SK-N-SH (cell line): ENCODE results near the gene CACNA1H. TPM values are rescaled to one million over a fixed set of nuclear protein-coding genes. Genes with fewer than 3 reads are reported as not detected.

Source experiments
- CTCF ChIA-PET: fragments of 300-600, 350-600 bp; formaldehyde crosslinking; extraction: SDS; loops from one replicate; lab custom pipeline; 2021; lab: Yijun Ruan, JAX
- POLR2A ChIA-PET: fragments of 350-600 bp; sonication (Branson Sonifier 250); formaldehyde crosslinking; extraction: SDS; loops from one replicate; lab custom pipeline; 2020; ENCODE audit warnings: antibody characterized with exemption, inconsistent platforms; lab: Yijun Ruan, JAX
- DNase-seq: peaks from one replicate; pipeline ENCODE4 v3.0.0; 2012
- H2AFZ ChIP-seq: fragments of 200-600 bp; sonication (generic); 2 replicates; pipeline ENCODE4 v1.8.1; 2016; ENCODE audit warnings: antibody characterized with exemption, mild to moderate bottlenecking, low read depth
- H3F3A ChIP-seq: fragments of 200-600 bp; sonication (generic); replicated peaks from 2 replicates; pipeline ENCODE3; 2016; ENCODE audit warnings: antibody characterized with exemption, mild to moderate bottlenecking; ENCODE audit not compliant: insufficient read depth
- H3K27ac ChIP-seq, 2 experiments: fragments of 200-500 bp in 1 of 2; fragments of 200-600 bp in 1 of 2; sonication (Bioruptor generic) in 1 of 2; sonication (generic), shearing (Covaris generic) in 1 of 2; 2 replicates each; pipeline versions ENCODE4 v1.5.1 to v1.6.1; 2014 to 2016; ENCODE audit warnings: low read depth in 2 of 2, inconsistent platforms in 1 of 2, low read length in 1 of 2, mild to moderate bottlenecking in 1 of 2, mixed read lengths in 1 of 2
- H3K27me3 ChIP-seq: fragments of 200-600 bp; sonication (generic), shearing (Covaris generic); 2 replicates; pipeline ENCODE4 v1.6.1; 2016; ENCODE audit warnings: mixed run types; ENCODE audit not compliant: insufficient read depth
- H3K36me3 ChIP-seq, 2 experiments: fragments of 200-500 bp in 1 of 2; fragments of 200-600 bp in 1 of 2; sonication (Bioruptor generic) in 1 of 2; sonication (generic) in 1 of 2; replicated peaks in 1 of 2; 2 replicates each; pipeline versions ENCODE3 to v1.5.1; 2014 to 2016; ENCODE audit warnings: low read length in 1 of 2, mild to moderate bottlenecking in 1 of 2; ENCODE audit not compliant: insufficient read depth in 2 of 2, control insufficient read depth in 1 of 2
- H3K4me1 ChIP-seq, 2 experiments: fragments of 200-500 bp in 1 of 2; fragments of 200-600 bp in 1 of 2; sonication (Bioruptor generic) in 1 of 2; sonication (generic), shearing (Covaris generic) in 1 of 2; 2 replicates each; pipeline versions ENCODE4 v1.5.1 to v1.6.1; 2014 to 2016; ENCODE audit warnings: low read depth in 1 of 2, low read length in 1 of 2, mixed run types in 1 of 2; ENCODE audit not compliant: insufficient read depth in 2 of 2, control insufficient read depth in 1 of 2
- H3K4me2 ChIP-seq: fragments of 200-600 bp; sonication (generic), shearing (Covaris generic); 2 replicates; pipeline ENCODE4 v1.6.1; 2017; ENCODE audit warnings: mixed run types
- H3K4me3 ChIP-seq, 2 experiments: fragments of 200-500 bp in 1 of 2; fragments of 200-600 bp in 1 of 2; sonication (Bioruptor generic) in 1 of 2; sonication (generic), shearing (Covaris generic) in 1 of 2; 2 replicates each; pipeline versions ENCODE4 v1.5.1 to v1.8.1; 2014 to 2016; ENCODE audit warnings: low read depth in 2 of 2, inconsistent platforms in 1 of 2, low read length in 1 of 2, mild to moderate bottlenecking in 1 of 2, mixed read lengths in 1 of 2, moderate library complexity in 1 of 2
- H3K79me2 ChIP-seq: fragments of 200-600 bp; sonication (generic); 2 replicates; pipeline ENCODE4 v1.8.1; 2017; ENCODE audit warnings: mild to moderate bottlenecking; ENCODE audit not compliant: insufficient read depth
- H3K9ac ChIP-seq: fragments of 200-600 bp; sonication (generic); 2 replicates; pipeline ENCODE4 v1.6.1; 2017; ENCODE audit warnings: mixed run types
- H3K9me2 ChIP-seq: fragments of 200-600 bp; sonication (generic); 2 replicates; pipeline ENCODE4 v1.6.1; 2017; ENCODE audit warnings: mixed run types
- H3K9me3 ChIP-seq: fragments of 200-600 bp; sonication (generic); 2 replicates; pipeline ENCODE4 v1.6.1; 2017; ENCODE audit warnings: mixed run types, mild to moderate bottlenecking, moderate library complexity
- H4K20me1 ChIP-seq: fragments of 200-600 bp; sonication (generic); 2 replicates; pipeline ENCODE4 v1.6.1; 2017; ENCODE audit warnings: mild to moderate bottlenecking, mixed run types; ENCODE audit not compliant: insufficient read depth
- CTCF ChIP-seq: fragments of 200-600 bp; sonication (generic); IDR thresholded peaks from 2 replicates; pipeline ENCODE4 v1.6.1; 2017; ENCODE audit warnings: antibody characterized with exemption, mild to moderate bottlenecking, moderate library complexity
- ELF1 ChIP-seq: IDR thresholded peaks from 2 replicates; pipeline ENCODE4 v1.4.0; 2012
- EP300 ChIP-seq, 2 experiments: IDR thresholded peaks; 2 replicates each; pipeline versions ENCODE4 v1.4.0 to v1.6.1; 2012; ENCODE audit warnings: borderline replicate concordance in 1 of 2, low read depth in 1 of 2, low read length in 1 of 2
- FOSL2 ChIP-seq: IDR thresholded peaks from 2 replicates; pipeline ENCODE4 v1.4.0; 2012; ENCODE audit warnings: low read depth, mild to moderate bottlenecking, moderate library complexity, borderline replicate concordance
- FOXJ3 ChIP-seq: sonication (generic); formaldehyde crosslinking; IDR thresholded peaks from 2 replicates; pipeline ENCODE4 v1.5.1; 2020; ENCODE audit warnings: mild to moderate bottlenecking, missing genetic modification reagents
- MAX ChIP-seq: IDR thresholded peaks from 2 replicates; pipeline ENCODE4 v1.4.0; 2012; ENCODE audit warnings: low read depth
- MXI1 ChIP-seq: IDR thresholded peaks from 2 replicates; pipeline ENCODE4 v1.6.1; 2012; ENCODE audit warnings: mild to moderate bottlenecking, low read depth, low read length, improper control_type of control experiment
- NFIC ChIP-seq: IDR thresholded peaks from 2 replicates; pipeline ENCODE4 v1.4.0; 2012; ENCODE audit warnings: borderline replicate concordance
- POLR2AphosphoS5 ChIP-seq: IDR thresholded peaks from 2 replicates; pipeline ENCODE4 v1.6.1; 2012; ENCODE audit warnings: low read depth, low read length
- RAD21 ChIP-seq: IDR thresholded peaks from 2 replicates; pipeline ENCODE4 v1.6.1; 2012; ENCODE audit warnings: mild to moderate bottlenecking, low read length
- RCOR1 ChIP-seq: fragments of 150-350 bp; IDR thresholded peaks from 2 replicates; pipeline ENCODE4 v1.6.1; 2017; ENCODE audit warnings: antibody characterized with exemption, low read length
- RFX5 ChIP-seq: IDR thresholded peaks from 2 replicates; pipeline ENCODE4 v1.6.1; 2012; ENCODE audit warnings: mild to moderate bottlenecking, improper control_type of control experiment, low read length
- SIN3A ChIP-seq: IDR thresholded peaks from 2 replicates; pipeline ENCODE4 v1.6.1; 2012; ENCODE audit warnings: low read depth, mild to moderate bottlenecking, low read length, moderate library complexity, borderline replicate concordance
- SMC3 ChIP-seq: IDR thresholded peaks from 2 replicates; pipeline ENCODE4 v1.6.1; 2012; ENCODE audit warnings: low read depth, low read length, improper control_type of control experiment
- TAF1 ChIP-seq: IDR thresholded peaks from 2 replicates; pipeline ENCODE4 v1.6.1; 2012; ENCODE audit warnings: low read depth, mild to moderate bottlenecking, low read length, moderate library complexity, borderline replicate concordance
- YY1 ChIP-seq: IDR thresholded peaks from 2 replicates; pipeline ENCODE4 v1.4.0; 2012; ENCODE audit warnings: low read depth, mild to moderate bottlenecking
- WGBS: methylation state at CpG from one replicate; pipeline ENCODE4 v1.1.6; 2017; ENCODE audit warnings: low lambda C conversion rate; 5-methylcytosine and 5-hydroxymethylcytosine counted together
- polyA plus RNA-seq, 3 experiments: library from polyadenylated mRNA; depleted of rRNA; stranded (reverse); fragments of >200 nt; gene quantifications; 2 replicates each; pipeline ENCODE4 v1.2.3, GENCODE V29; 2012
- TF ChIP-seq, protein P1 (sequence below): IDR thresholded peaks from 2 replicates; pipeline ENCODE4 v1.6.1; 2012; ENCODE audit warnings: mild to moderate bottlenecking, low read depth, low read length, moderate library complexity
- TF ChIP-seq, protein P2 (sequence below): IDR thresholded peaks from 2 replicates; pipeline ENCODE4 v1.4.0; 2012; ENCODE audit warnings: low read depth, borderline replicate concordance
- TF ChIP-seq, protein P3 (sequence below): IDR thresholded peaks from 2 replicates; pipeline ENCODE4 v1.4.0; 2012; ENCODE audit warnings: low read depth, borderline replicate concordance
- TF ChIP-seq, protein P4 (sequence below): IDR thresholded peaks from 2 replicates; pipeline ENCODE4; 2012

Gene CACNA1H
- polyA plus RNA-seq, 1 of the 3 experiments (the other 2 are of a cell fraction), result not detected

DNA sequence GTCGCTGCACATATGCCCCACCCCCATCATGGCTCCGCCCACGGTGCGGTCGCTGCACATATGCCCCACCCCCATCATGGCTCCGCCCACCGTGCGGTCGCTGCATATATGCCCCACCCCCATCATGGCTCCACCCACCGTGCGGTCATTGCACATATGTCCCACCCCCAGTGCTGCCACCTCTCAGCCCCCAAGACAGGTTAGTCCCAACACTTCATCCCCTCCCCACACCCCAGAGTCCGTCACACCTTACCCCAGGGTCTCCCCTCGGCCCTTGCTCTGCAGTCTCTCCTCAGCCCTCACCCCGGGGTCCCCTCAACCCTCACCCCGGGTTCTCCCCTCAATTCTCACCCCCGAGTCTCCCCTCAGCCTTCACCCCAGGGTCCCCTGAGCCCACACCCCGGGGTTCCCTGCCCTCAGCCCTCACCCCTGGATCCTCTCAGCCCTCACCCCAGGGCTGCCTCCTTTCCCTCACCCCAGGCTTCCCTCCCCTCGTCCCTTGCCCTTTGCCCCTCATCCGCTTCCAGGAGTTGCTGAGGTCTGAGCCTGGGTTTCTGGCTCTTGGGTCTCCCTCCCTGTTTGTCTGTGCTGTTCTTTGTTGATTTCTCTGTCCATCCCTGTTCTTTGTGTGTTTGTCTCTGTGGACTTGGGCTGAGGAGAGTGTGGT lies 46.6 kb downstream of the CACNA1H start:
- Histone ChIP-seq H3K9me3 (no peaks in the 10 kb centered on the region), H3K79me2 (no peaks in the 10 kb centered on the region), H3K4me2 (no peak overlapping the region), H3K4me3 (no peak overlapping the region), H3K27me3 (peaks cover 60% of the 10 kb centered on the region), H3K4me1 (no peaks in the 10 kb centered on the region), H3K36me3 (no peaks in the 10 kb centered on the region), H3K27ac (no peak overlapping the region), H4K20me1 (no peaks in the 10 kb centered on the region), H3K9ac (no peak overlapping the region), H3F3A (no peaks in the 10 kb centered on the region), H2AFZ (no peak overlapping the region), H3K9me2 (no peaks in the 10 kb centered on the region)
- WGBS, result 46% methylated on average over 12 of the region's 19 CpGs
- CTCF ChIA-PET, result no interaction called here
- TF ChIP-seq POLR2AphosphoS5, result no peak
- no peak for TF ChIP-seq FOXJ3
- TF ChIP-seq MXI1, result no peak
- TF ChIP-seq MAX, result no peak
- no peak for TF ChIP-seq YY1
- TF ChIP-seq FOSL2, result no peak
- no peak for TF ChIP-seq SMC3
- no peak for TF ChIP-seq TAF1
- TF ChIP-seq, protein P1, sequence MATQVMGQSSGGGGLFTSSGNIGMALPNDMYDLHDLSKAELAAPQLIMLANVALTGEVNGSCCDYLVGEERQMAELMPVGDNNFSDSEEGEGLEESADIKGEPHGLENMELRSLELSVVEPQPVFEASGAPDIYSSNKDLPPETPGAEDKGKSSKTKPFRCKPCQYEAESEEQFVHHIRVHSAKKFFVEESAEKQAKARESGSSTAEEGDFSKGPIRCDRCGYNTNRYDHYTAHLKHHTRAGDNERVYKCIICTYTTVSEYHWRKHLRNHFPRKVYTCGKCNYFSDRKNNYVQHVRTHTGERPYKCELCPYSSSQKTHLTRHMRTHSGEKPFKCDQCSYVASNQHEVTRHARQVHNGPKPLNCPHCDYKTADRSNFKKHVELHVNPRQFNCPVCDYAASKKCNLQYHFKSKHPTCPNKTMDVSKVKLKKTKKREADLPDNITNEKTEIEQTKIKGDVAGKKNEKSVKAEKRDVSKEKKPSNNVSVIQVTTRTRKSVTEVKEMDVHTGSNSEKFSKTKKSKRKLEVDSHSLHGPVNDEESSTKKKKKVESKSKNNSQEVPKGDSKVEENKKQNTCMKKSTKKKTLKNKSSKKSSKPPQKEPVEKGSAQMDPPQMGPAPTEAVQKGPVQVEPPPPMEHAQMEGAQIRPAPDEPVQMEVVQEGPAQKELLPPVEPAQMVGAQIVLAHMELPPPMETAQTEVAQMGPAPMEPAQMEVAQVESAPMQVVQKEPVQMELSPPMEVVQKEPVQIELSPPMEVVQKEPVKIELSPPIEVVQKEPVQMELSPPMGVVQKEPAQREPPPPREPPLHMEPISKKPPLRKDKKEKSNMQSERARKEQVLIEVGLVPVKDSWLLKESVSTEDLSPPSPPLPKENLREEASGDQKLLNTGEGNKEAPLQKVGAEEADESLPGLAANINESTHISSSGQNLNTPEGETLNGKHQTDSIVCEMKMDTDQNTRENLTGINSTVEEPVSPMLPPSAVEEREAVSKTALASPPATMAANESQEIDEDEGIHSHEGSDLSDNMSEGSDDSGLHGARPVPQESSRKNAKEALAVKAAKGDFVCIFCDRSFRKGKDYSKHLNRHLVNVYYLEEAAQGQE, result no peak
- no peak for TF ChIP-seq CTCF
- TF ChIP-seq ELF1, result no peak
- TF ChIP-seq RCOR1, result no peak
- no peak for TF ChIP-seq NFIC
- TF ChIP-seq RAD21, result no peak
- TF ChIP-seq, protein P2, sequence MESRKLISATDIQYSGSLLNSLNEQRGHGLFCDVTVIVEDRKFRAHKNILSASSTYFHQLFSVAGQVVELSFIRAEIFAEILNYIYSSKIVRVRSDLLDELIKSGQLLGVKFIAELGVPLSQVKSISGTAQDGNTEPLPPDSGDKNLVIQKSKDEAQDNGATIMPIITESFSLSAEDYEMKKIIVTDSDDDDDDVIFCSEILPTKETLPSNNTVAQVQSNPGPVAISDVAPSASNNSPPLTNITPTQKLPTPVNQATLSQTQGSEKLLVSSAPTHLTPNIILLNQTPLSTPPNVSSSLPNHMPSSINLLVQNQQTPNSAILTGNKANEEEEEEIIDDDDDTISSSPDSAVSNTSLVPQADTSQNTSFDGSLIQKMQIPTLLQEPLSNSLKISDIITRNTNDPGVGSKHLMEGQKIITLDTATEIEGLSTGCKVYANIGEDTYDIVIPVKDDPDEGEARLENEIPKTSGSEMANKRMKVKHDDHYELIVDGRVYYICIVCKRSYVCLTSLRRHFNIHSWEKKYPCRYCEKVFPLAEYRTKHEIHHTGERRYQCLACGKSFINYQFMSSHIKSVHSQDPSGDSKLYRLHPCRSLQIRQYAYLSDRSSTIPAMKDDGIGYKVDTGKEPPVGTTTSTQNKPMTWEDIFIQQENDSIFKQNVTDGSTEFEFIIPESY, result no peak
- TF ChIP-seq SIN3A, result no peak
- TF ChIP-seq EP300 (IDR thresholded peaks at IDR 0.05; ENCODE audit: borderline replicate concordance in 1 of 2, low read depth in 1 of 2, low read length in 1 of 2), result no peak
- no peak for TF ChIP-seq RFX5
- TF ChIP-seq, protein P3, sequence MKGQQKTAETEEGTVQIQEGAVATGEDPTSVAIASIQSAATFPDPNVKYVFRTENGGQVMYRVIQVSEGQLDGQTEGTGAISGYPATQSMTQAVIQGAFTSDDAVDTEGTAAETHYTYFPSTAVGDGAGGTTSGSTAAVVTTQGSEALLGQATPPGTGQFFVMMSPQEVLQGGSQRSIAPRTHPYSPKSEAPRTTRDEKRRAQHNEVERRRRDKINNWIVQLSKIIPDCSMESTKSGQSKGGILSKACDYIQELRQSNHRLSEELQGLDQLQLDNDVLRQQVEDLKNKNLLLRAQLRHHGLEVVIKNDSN, result no peak
- TF ChIP-seq, protein P4, sequence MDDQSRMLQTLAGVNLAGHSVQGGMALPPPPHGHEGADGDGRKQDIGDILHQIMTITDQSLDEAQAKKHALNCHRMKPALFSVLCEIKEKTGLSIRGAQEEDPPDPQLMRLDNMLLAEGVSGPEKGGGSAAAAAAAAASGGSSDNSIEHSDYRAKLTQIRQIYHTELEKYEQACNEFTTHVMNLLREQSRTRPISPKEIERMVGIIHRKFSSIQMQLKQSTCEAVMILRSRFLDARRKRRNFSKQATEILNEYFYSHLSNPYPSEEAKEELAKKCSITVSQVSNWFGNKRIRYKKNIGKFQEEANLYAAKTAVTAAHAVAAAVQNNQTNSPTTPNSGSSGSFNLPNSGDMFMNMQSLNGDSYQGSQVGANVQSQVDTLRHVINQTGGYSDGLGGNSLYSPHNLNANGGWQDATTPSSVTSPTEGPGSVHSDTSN, result no peak
- POLR2A ChIA-PET, result no interaction called here
- peak; percentile 57 for DNase-seq
